ENCODE measurements around the gene CNKSR3. TPM values are rescaled to one million over a fixed set of nuclear protein-coding genes. Genes with fewer than 3 reads are reported as not detected.
A peak's percentile ranks its signal among the peaks of the same experiment; 100 is the strongest.
"Not testable (repeated sequence)": the region's sequence is repeated elsewhere in the genome, so short reads cannot be mapped to it uniquely, and the experiment has no call there.

Gene CNKSR3
- total RNA-seq, 1 experiment from 2014 or later, result 12.1 TPM

DNA sequence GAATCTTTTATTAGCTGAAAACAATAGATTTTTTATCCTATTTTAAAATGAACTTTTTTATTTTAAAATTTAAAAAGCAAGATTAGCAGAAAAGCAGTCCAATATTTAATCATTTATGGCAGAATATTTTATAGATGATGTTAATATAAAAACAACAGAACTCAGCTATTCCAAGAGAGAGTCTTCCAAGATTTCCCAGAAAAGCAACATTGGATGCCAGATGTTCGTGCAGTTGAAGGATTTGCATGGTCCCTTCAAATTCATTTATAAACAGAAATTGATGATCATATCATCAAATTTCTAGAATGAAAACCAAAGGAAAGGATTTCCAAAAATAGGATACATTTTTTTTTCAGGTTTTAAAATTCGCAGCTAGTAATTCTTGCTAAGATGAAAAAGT, 25.4 kb upstream of the CNKSR3 start:
- Histone ChIP-seq H3K4me3 (no peak overlapping the region), H3K27me3 (no peaks in the 10 kb centered on the region), H3K9me3 (no peaks in the 10 kb centered on the region), H3K36me3 (no peaks in the 10 kb centered on the region)
- no peak for DNase-seq

GRCh38 chr6:154535147-154535546, 24.7 kb upstream of the CNKSR3 start:
- no peak for DNase-seq
- no peaks in the 10 kb centered on the region for H3K9me3 ChIP-seq
- no peak overlapping the region for H3K4me3 ChIP-seq
- no peaks in the 10 kb centered on the region for H3K36me3 ChIP-seq
- H3K27me3 ChIP-seq, result no peaks in the 10 kb centered on the region

GRCh38 chr6:154534531-154534930, 24.0 kb upstream of the CNKSR3 start:
- DNase-seq, result no peak
- no peaks in the 10 kb centered on the region for H3K9me3 ChIP-seq
- H3K4me3 ChIP-seq, result no peak overlapping the region
- no peaks in the 10 kb centered on the region for H3K27me3 ChIP-seq
- H3K36me3 ChIP-seq, result no peaks in the 10 kb centered on the region

DNA sequence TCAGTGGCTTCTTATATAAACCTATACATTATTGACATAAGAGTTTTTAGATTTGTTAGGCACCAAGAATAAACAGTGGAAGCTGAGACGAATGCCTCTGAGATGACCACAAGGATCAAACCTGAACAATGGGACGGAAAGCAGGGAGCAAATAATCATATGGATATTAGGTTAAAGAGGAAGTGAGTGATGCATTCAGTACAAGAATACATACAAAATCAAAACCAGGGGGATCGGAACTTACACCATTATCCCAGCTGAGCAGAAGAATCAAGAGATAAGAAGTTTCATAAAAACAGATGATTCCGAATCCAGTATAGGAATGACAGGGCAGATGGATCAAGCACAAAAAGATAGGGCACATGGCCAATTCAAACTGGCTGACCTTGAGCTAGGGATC, 21.9 kb upstream of the CNKSR3 start:
- H3K27me3 ChIP-seq, result no peaks in the 10 kb centered on the region
- H3K36me3 ChIP-seq, result no peaks in the 10 kb centered on the region
- H3K4me3 ChIP-seq, result no peak overlapping the region
- no peak for DNase-seq
- no peaks in the 10 kb centered on the region for H3K9me3 ChIP-seq

- no peak for DNase-seq
- Histone ChIP-seq H3K36me3 (no peaks in the 10 kb centered on the region), H3K9me3 (no peaks in the 10 kb centered on the region), H3K27me3 (no peaks in the 10 kb centered on the region), H3K4me3 (no peak overlapping the region)
Measured at GRCh38 chr6:154529957-154530356, 19.5 kb upstream of the CNKSR3 start.

- no peak overlapping the region for H3K4me3 ChIP-seq
- H3K27me3 ChIP-seq, result no peaks in the 10 kb centered on the region
- H3K36me3 ChIP-seq, result no peaks in the 10 kb centered on the region
- DNase-seq, result no peak
- no peaks in the 10 kb centered on the region for H3K9me3 ChIP-seq
Measured at GRCh38 chr6:154528310-154528915, 17.9 kb upstream of the CNKSR3 start.

GRCh38 chr6:154526996-154527395, 16.5 kb upstream of the CNKSR3 start:
- DNase-seq, result no peak
- Histone ChIP-seq H3K36me3 (no peaks in the 10 kb centered on the region), H3K27me3 (no peaks in the 10 kb centered on the region), H3K4me3 (no peak overlapping the region), H3K9me3 (no peaks in the 10 kb centered on the region)

GRCh38 chr6:154522576-154522975, 12.1 kb upstream of the CNKSR3 start:
- Histone ChIP-seq H3K27me3 (no peaks in the 10 kb centered on the region), H3K4me3 (no peak overlapping the region)
- DNase-seq, result no peak

GRCh38 chr6:154521412-154521811, 10.9 kb upstream of the CNKSR3 start:
- no peaks in the 10 kb centered on the region for H3K27me3 ChIP-seq
- no peaks in the 10 kb centered on the region for H3K36me3 ChIP-seq
- no peaks in the 10 kb centered on the region for H3K9me3 ChIP-seq
- DNase-seq, result no peak
- no peak overlapping the region for H3K4me3 ChIP-seq

More at GRCh38 chr6:154522576-154522975, 12.1 kb upstream of the CNKSR3 start:
- no peaks in the 10 kb centered on the region for H3K9me3 ChIP-seq
- H3K36me3 ChIP-seq, result no peaks in the 10 kb centered on the region

DNA sequence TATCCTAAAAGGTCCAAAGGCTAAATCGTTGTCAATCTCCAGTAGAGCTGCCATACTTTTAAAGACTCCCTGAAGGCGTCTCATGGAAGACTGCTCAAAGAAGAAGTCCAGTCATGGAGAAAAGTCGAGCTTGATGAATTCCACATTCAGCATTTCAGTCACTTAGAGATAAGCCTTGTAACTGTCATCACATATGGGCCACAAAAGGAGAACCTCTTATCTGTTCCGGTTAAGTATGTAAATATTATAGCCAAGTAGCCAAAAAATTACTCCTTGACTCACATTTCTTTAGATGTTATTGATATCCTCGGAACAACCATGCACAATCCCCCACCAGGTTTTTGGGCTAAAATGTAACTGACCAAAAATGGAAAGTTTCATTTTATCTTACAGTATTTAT, 9.8 kb upstream of the CNKSR3 start:
- Histone ChIP-seq H3K9me3 (no peaks in the 10 kb centered on the region), H3K27me3 (no peaks in the 10 kb centered on the region), H3K36me3 (no peaks in the 10 kb centered on the region), H3K4me3 (no peak overlapping the region)
- no peak for DNase-seq

DNA sequence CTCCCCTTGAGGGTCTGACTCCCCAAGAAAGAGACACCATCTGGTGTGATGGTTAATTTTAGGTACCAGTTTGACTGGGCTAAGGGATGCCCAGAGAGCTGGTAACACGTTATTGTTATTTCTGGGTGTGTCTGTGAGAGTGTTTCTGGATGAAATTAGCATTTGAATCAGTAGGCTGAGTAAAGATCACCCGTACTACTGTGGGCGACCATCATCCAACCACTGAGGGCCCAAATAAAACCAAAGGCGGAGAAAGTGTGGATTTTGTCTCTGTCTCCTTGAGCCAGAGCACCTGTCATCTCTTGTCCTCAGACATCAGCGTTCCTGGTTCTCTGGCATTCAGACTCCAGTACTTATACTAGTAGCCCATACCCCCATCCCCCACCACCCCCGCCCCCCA, 7.9 kb upstream of the CNKSR3 start:
- Histone ChIP-seq H3K36me3 (no peaks in the 10 kb centered on the region), H3K4me3 (no peak overlapping the region), H3K9me3 (no peaks in the 10 kb centered on the region), H3K27me3 (no peaks in the 10 kb centered on the region)
- DNase-seq, result no peak

DNA sequence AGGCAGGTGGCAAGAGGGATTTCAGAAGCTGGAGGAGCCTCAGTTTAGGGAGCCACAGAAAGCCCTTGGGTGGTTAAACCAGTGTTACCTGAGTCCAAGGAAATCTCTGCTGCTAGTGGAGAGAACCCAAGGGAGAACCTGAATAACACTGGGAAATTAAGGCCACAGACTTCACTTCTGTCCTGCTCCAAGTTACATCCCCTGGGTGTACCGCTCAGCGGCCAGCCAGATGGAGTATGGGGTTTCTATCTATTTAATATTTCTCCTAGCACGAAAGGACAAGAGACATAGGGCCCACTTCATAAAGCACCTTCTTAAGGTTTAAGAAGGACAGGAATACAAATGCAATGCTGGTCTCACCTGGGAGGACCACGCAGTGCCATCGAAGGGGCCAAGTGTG, 5.8 kb upstream of the CNKSR3 start:
- Histone ChIP-seq H3K4me3 (no peak overlapping the region), H3K36me3 (no peaks in the 10 kb centered on the region), H3K9me3 (no peaks in the 10 kb centered on the region), H3K27me3 (no peaks in the 10 kb centered on the region)
- no peak for DNase-seq

DNA sequence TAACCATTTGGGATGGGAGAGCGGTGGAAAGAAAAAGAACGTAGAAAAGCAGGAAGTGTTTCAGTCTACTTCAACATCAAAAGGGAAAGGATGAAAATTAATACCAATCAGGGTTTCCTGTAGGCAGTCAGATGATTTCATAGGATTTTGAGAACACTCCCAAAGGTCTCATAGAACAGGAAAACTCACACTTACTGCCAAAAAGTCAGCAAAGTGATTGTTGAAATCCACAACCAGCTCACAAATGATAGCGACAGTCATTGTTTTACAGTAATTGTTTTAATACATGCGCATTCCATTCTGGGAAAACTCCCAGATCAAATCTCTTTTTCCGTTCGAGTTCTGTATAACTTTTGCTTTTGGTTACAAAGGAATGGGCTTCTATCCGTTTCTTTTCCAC, 5.3 kb upstream of the CNKSR3 start:
- Histone ChIP-seq H3K9me3 (no peaks in the 10 kb centered on the region), H3K36me3 (no peaks in the 10 kb centered on the region), H3K4me3 (no peak overlapping the region), H3K27me3 (no peaks in the 10 kb centered on the region)
- DNase-seq, result no peak

GRCh38 chr6:154515076-154515475, 4.6 kb upstream of the CNKSR3 start:
- H3K36me3 ChIP-seq, H3K4me3 ChIP-seq, H3K27me3 ChIP-seq, DNase-seq, H3K9me3 ChIP-seq: not testable (repeated sequence)

- no peak for DNase-seq
- Histone ChIP-seq H3K9me3 (no peaks in the 10 kb centered on the region), H3K4me3 (no peak overlapping the region)
Measured at GRCh38 chr6:154514481-154514880, 4.0 kb upstream of the CNKSR3 start.

DNA sequence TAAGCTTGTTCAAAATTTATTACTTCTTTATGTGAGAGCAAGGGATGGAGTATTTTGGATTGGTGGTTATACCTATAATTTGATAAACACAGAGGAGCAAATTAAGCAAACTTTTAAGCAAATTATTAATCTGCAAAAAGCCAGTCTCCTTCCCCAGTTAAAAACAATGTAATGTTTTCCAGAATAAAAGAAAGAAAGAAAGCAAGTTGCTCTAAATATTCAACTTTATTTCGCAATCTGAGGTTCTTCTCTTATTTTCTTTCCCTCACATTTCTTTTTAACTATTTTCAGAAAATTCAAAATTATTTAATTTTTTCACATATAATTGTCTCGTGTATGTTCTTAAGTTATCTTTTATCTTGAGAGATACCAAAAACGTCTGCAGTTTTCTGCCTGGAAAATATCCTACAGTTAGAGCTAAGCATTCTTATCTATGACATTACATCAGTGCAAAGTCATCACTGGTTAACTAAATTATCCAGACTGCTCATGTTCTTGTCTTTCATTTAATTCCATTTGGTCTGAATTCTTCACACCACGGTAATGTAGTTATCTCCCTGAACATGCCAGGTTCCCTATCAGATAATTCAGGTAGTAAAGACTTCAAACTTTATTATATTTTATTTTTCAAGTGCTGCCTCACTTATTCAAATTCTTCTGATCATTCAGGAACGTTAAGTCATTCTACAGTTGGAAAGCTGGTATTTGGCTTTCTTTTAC, 3.3 kb upstream of the CNKSR3 start:
- Histone ChIP-seq H3K36me3 (no peaks in the 10 kb centered on the region), H3K9me3 (no peaks in the 10 kb centered on the region), H3K27me3 (no peaks in the 10 kb centered on the region), H3K4me3 (no peak overlapping the region)
- DNase-seq, result no peak

More at GRCh38 chr6:154514481-154514880, 4.0 kb upstream of the CNKSR3 start:
- Histone ChIP-seq H3K36me3 (no peaks in the 10 kb centered on the region), H3K27me3 (no peaks in the 10 kb centered on the region)

- no peaks in the 10 kb centered on the region for H3K27me3 ChIP-seq
- H3K4me3 ChIP-seq, result peak overlapping the region; percentile 17
- H3K36me3 ChIP-seq, result peaks cover 6% of the 10 kb centered on the region; the same call in 1 of the 2 replicates
- DNase-seq, result no peak
- H3K9me3 ChIP-seq, result no peaks in the 10 kb centered on the region
Measured at GRCh38 chr6:154512201-154512600, 1.7 kb upstream of the CNKSR3 start.

DNA sequence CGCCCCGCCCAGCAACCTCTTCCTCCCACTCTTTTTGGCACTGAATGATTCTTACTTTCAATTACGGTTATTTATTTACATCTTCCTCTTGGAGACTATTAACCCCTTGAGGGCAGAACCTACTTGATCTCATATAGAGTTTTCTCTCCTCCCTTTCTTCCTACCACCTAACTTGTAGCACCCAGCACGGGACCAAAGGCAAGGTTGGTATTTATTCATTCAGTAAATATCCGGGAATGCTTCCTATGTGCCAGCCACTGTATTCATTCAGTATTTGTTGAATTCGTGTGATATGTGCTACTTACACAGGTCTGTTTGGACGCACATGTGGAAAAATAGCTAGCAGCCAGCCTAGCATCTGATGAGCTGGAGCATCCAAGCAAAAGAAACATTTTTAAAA, 1.3 kb upstream of the CNKSR3 start:
- DNase-seq, result no peak
- H3K27me3 ChIP-seq, result no peaks in the 10 kb centered on the region
- peaks cover 6% of the 10 kb centered on the region; the same call in 1 of the 2 replicates for H3K36me3 ChIP-seq
- H3K9me3 ChIP-seq, result no peaks in the 10 kb centered on the region
- peak overlapping the region; percentile 17 for H3K4me3 ChIP-seq
